OCI-LY7 (cell line): Measurements from ENCODE around the gene IPPK.

Source experiments
- EZH2phosphoT487 ChIP-seq: fragments of 200-600 bp; sonication (generic); IDR thresholded peaks from 2 replicates; pipeline ENCODE4 v1.6.1; 2018; ENCODE audit warnings: low read depth, borderline replicate concordance, mild to moderate bottlenecking, mixed run types, antibody characterized with exemption, low read length, moderate library complexity, mixed read lengths
- TF ChIP-seq, protein P1 (sequence below): fragments of 200-600 bp; sonication (generic); conservative IDR thresholded peaks from 2 replicates; pipeline ENCODE4 v1.5.1; 2014; ENCODE audit warnings: mild to moderate bottlenecking, antibody characterized with exemption, low read length, moderate library complexity, mixed read lengths

GRCh38 chr9:92618633-92619225, 51.2 kb downstream of the IPPK start:
- TF ChIP-seq, protein P1, sequence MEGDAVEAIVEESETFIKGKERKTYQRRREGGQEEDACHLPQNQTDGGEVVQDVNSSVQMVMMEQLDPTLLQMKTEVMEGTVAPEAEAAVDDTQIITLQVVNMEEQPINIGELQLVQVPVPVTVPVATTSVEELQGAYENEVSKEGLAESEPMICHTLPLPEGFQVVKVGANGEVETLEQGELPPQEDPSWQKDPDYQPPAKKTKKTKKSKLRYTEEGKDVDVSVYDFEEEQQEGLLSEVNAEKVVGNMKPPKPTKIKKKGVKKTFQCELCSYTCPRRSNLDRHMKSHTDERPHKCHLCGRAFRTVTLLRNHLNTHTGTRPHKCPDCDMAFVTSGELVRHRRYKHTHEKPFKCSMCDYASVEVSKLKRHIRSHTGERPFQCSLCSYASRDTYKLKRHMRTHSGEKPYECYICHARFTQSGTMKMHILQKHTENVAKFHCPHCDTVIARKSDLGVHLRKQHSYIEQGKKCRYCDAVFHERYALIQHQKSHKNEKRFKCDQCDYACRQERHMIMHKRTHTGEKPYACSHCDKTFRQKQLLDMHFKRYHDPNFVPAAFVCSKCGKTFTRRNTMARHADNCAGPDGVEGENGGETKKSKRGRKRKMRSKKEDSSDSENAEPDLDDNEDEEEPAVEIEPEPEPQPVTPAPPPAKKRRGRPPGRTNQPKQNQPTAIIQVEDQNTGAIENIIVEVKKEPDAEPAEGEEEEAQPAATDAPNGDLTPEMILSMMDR: no peak
- TF ChIP-seq EZH2phosphoT487: no peak
